Astrocyte of the cerebellum (primary cell): ENCODE measurements around the gene NAIF1.
A peak's percentile ranks its signal among the peaks of the same experiment; 100 is the strongest.

Experiments used
- DNase-seq: peaks from one replicate; pipeline ENCODE4 v3.0.0-alpha.2; 2011; ENCODE audit warnings: low read depth
- H3K4me3 ChIP-seq: 2 replicates; pipeline ENCODE4 v1.5.1; 2011; ENCODE audit warnings: mild to moderate bottlenecking, low read depth, low read length, moderate library complexity
- in situ Hi-C: cut with HindIII; loops from 2 replicates; pipeline ENCODE4 v1.10.0; 2017; ENCODE audit warnings: low sequenced_read_pairs
- TF ChIP-seq, protein P1 (sequence below): IDR thresholded peaks from 2 replicates; pipeline ENCODE4 v1.5.1; 2012; ENCODE audit warnings: low read length, low read depth, moderate library complexity, mild to moderate bottlenecking; ENCODE audit errors: missing control alignments

The NAIF1 gene

DNA sequence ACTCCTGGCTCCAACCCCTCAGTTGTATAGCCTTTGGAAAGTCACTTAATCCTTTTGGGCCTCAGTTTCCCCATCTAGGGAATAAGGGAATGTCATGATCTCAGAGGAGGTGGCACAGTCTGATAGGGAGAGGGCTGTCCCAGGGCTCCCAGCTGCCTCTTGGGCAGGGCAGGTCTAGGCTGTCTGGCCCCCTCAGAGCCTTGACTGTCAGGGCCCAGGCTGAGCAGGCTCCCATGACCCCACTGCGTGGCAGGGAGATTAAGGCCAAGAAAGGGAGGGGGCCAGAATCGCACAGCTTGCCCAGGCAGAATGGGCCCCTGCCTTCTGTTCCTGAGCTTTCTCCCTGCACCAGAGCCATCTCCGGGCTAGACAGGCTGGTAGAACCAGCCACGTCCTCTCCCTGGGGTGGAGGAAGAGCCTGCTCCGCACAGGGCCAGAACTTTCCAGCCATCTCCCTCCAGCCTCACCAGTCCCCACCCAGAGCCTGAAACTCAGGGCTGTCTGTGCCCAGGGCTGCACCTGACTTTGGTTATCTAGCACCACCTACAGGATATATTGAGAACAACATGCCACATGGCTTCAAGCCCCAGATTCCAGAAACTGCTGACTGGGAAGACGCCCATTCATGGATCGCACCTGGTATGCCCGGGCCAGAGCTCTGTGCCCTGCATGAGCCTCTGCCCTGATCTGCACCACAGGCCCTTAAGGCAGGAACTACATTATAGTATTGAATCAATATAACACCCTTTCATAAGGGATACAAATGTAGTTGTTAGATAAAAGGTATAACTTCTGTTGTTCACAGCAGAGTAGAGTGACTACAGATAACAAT is 32.1 kb downstream of the NAIF1 start:
- TF ChIP-seq, protein P1, sequence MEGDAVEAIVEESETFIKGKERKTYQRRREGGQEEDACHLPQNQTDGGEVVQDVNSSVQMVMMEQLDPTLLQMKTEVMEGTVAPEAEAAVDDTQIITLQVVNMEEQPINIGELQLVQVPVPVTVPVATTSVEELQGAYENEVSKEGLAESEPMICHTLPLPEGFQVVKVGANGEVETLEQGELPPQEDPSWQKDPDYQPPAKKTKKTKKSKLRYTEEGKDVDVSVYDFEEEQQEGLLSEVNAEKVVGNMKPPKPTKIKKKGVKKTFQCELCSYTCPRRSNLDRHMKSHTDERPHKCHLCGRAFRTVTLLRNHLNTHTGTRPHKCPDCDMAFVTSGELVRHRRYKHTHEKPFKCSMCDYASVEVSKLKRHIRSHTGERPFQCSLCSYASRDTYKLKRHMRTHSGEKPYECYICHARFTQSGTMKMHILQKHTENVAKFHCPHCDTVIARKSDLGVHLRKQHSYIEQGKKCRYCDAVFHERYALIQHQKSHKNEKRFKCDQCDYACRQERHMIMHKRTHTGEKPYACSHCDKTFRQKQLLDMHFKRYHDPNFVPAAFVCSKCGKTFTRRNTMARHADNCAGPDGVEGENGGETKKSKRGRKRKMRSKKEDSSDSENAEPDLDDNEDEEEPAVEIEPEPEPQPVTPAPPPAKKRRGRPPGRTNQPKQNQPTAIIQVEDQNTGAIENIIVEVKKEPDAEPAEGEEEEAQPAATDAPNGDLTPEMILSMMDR = peak; percentile 69
- no peak overlapping the region for H3K4me3 ChIP-seq
- in situ Hi-C loops = no loop called here
- peak; percentile 49 for DNase-seq

DNA sequence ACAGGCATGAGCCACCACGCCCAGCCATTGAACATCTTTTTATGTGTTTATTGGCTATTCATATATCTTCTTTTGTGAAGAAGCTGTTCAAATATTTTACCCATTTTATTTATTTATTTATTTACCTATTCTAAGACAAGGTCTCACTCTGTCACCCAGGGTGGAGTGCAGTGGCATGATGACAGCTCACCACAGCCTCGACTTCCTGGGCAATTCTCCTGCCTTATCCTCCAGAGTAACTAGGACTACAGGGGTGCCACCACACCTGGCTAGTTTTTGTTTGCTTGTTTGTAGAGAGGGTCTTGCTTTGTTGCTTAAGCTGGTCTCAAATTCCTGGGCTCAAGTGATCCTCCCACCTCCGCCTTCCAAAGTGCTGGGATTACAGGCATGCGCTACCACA is 33.5 kb downstream of the NAIF1 start:
- H3K4me3 ChIP-seq = no peak overlapping the region
- no peak for DNase-seq
- in situ Hi-C loops = no loop called here
- TF ChIP-seq, protein P1 = no peak

DNA sequence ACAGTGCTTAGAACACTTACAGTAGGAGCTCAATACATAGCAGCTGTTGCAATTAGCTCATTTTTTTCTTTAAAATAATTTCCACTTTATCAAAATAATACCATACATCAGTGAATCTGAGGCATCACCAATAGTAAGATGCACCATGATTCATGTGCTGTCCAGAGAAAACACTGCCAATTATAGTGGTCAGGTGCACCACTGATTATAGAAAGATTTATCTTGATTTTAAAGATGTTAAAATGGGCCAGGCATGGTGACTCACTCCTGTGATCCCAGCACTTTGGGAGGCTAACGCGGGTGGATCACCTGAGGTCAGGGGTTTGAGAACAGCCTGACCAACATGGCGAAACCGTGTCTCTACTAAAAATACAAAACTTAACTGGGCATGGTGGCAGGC is 39.4 kb downstream of the NAIF1 start:
- no peak overlapping the region for H3K4me3 ChIP-seq
- in situ Hi-C loops = no loop called here
- TF ChIP-seq, protein P1 = no peak
- DNase-seq = no peak

DNA sequence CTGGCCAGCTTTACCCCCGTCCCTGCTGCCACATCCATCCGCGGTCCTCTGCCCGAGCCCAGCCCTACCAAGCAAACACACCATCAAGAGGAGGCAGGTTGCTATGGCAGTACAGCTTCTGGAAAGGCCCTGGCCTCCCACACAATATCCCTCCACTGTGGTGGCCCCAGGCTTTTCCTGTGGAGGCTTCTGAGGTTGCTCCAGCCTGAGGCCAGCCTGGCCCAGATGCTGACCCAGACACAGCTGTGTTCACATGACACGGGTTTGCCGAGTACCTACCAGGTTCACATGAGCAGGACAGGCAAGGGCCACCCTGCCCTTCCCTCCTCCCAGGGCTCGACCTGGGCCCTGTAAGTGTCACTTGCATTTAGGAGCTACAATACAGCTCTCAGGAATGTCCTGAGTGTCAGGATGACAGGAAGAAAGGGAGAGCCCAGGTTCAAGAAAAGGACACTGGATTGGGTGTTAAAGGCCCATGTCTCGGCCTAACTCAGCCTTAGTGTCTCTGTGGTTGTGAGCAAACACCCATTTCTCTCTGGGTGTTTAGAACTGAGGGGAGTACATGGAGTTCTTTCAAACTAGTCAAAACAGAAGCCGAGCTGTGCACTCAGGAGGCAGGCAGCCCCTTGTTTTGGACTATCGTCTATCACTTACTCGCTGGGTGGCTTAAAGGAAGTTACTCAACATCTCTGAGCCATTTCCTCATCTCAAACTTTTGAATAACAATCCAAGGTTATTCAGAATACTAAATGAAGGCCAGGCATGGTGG is 40.2 kb downstream of the NAIF1 start:
- H3K4me3 ChIP-seq = no peak overlapping the region
- DNase-seq = no peak
- in situ Hi-C loops = no loop called here
- TF ChIP-seq, protein P1 = no peak

DNA sequence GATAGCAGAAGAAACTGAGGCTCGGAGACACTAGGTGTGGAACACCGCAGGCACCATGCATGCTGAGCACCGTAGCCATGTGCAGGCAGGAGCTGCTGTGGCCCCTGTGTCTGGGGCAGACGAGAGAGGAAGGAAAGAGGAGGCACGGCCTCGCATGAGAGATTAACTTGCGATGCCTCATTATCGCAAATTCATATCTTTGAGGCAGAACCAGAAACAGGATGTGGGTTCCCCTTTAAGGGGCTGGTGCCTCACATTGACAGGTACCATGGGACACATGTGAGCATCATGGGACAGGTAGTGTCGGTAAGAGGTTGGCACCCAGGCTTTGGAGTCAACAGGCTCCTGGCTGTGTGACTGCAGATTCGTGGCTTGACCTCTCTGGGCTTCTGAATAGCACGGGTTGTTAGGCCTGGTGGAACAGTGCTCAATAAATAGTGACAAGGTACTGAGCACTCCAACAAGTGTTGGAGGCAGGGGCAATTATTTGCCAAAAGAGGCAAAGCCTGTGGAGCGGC is 40.8 kb downstream of the NAIF1 start:
- H3K4me3 ChIP-seq = no peak overlapping the region
- TF ChIP-seq, protein P1 = no peak
- DNase-seq = no peak
- in situ Hi-C loops = no loop called here

DNA sequence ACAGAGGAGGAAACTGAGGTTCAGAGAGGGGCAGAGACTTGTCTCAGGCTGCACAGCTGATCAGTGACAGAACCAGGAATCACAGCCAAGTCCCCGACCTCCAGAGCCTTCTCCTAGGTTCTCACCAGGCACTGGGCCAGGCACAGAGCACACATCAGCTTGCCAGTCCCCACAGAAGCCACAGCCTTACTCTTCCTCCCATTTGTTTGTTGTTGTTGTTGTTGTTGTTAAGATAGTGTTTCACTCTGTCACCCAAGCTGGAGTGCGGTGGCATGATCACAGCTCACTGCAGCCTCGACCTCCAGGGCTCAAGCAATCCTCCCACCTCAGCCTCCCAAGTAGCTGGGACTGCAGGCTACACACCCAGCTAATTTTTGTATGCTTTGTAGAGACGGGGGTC is 41.4 kb downstream of the NAIF1 start:
- TF ChIP-seq, protein P1 = no peak

More for the DNA sequence above, 41.4 kb downstream of the NAIF1 start:
- H3K4me3 ChIP-seq = no peak overlapping the region
- DNase-seq = no peak
- in situ Hi-C loops = no loop called here
